HG02852 (cell line): ENCODE results near the gene SYNGR3.
"Not testable (repeated sequence)": the region's sequence is repeated elsewhere in the genome, so short reads cannot be mapped to it uniquely, and the experiment has no call there.

Experiments used
- ATAC-seq: cut with Tn5 transposase; IDR thresholded peaks from one replicate; pipeline ENCODE4 v1.9.1; 2021; ENCODE audit warnings: mild to moderate bottlenecking, moderate library complexity; ENCODE audit not compliant: unreplicated experiment

SYNGR3 gene

DNA sequence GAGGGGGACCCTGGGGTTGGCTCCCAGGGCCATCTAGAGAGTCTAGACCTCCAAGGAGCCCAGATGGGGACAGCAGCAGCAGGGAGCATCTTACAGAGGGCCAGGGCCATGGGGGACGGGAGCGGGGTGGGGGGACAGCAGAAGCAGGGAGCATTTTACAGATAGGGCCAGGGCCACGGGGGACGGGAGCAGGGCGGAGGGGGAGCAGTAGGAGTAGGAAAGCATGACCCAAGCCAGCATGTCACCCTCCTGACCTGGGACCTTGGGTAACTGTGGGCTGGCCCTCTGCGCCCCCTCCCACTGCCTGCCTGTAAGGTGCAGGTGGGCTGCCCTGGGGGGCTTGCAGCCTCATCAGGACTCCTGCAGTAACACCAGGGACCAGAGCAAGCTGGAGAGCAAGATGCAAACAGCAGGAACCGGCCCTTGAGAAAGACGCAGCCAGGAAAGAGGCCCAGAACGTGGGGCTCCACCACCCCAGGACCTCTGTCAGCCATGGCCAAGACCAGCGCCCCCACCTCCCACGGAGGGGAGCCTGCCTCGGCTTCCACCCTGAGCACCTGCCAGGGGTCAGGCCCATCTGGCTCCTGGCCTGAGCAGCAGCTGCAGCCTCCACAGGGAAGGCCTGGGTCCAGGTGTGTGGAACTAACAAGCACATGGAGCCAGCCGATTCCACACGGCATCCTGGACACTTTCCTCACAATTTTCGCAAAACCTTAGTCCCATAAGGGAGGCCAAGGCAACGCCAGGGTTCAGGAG is 17.5 kb downstream of the SYNGR3 start:
- no peak for ATAC-seq

DNA sequence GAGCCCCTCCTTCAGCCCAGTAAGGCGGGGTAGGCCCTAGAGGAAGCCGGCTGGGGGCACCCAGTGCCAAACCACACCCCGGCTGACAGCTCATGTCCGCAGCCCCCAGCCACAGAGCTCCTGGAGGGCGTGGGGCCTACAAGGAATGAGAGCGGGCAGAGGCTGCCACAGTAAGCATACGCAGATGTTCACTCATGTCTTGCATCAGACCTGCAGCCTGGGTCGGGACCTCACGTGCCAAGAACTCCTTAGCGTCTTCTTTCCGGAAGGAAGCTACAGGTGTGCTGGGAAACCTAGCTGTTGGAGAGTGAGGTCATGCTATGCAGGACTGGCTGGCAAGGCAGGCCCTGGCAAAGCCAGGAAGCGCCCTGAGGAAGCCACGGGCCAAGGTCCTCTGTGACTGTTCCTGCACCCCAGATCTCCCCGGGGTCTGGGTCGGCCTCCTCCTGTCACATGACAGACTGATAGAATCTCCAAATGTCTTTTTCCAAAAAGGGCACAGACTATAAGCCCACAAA is 18.3 kb downstream of the SYNGR3 start:
- ATAC-seq, result no peak

DNA sequence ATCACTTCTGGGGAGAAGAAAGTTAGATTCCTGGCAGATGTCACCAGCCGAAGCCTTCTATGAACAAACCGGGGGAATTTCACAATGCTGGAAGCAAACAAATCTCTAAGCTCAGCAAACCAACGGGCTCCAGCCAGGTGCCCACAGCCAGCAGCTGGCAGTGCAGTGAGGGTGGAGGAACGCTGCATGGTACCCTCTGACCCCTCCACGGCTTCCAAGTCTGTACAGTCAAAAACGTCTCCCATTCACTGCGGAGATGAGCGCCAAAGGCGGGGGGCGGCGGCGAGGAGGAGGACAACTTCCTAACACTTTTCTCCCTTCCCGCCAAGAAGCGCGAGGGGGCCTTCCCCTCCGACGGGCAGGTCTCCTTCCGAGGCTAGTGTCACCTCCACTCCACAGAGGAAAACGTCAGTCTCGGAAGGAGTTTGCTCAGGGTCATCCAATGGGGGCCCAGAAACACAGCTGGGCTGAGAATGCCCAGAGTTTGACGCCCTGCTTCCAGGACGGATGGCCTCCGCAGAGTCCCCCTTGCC is 18.9 kb downstream of the SYNGR3 start:
- ATAC-seq, result no peak

DNA sequence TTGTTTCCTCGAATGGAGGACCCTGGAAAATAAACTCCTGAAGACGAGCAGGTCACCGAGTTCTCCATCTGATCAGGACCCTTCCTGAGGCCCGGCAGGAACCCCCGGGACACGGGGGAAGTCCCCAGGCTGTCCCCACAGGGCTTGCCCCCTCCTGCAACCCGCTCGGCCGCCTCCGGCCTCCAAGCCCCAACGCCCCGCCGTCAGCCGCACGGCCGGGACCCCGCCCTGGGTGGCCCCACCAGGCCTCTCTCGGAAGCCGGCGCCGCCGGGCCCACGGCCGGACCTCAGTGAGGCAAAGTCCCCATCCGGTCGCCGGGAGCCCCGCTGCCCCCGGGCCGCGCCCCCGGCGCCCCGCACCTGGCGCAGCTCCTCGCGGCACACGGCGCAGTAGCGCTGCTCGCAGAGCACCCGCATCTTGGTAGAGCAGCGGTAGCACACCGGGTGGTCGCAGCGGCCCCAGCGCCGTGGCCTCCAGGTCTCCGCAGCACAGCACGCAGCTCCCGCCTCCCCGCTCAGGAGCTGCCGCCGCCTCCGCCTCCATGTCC is 19.5 kb downstream of the SYNGR3 start:
- ATAC-seq, result peak; percentile 42

DNA sequence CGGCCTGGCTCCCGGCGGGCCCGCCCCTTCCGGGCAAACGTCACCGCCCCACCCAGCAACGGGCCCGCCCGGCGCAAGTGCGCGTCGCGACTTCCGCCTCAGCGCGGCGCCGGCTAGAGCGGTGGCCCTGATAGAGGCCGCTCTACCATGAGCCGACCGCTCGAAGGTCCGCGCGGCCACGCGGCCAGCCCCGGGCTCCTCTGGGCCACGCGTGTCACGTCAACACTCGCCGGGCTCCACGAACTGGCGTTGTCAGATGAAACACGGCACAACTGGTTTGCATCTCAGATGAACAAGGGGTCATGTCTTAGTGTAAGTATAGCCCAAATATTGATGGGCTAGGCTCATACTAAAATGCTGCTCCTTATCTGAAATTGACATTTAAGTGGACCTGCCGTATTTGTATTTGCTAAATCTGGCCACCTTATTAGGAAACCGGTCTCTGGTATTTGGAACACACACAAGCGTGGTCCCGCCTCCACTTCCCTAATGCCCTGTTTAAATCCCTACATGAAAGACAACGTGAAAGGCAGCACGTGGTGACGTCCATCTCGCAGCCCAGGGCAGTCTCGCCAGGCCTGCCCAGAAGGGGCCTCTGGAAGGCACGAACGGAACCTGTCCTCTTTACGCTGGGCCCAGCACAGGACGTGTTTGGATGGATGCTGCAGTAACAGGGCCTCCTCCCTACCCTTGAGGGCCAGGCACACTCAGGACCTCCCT is 20.2 kb downstream of the SYNGR3 start, which contains the start of gene ZNF598:
Gene ZNF598, minus strand, starts transcription at position 31 of the 720 bp plus-strand sequence.
- peak; percentile 83 for ATAC-seq

DNA sequence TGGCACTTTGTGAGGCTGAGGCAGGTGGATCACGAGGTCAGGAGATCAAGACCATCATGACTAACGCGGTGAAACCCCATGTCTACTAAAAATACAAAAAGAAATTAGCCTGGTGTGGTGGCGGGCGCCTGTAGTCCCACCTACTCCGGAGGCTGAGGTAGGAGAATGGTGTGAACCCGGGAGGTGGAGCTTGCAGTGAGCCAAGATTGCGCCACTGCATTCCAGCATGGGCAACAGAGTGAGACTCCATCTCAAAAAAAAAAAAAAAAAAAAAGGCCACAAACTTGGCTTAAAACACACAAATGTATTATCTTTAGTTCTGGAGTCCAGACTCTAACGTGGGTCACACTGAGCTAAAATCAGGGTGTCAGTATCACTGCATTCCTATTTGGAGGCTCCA is 22.0 kb downstream of the SYNGR3 start:
- not testable (repeated sequence) for ATAC-seq

DNA sequence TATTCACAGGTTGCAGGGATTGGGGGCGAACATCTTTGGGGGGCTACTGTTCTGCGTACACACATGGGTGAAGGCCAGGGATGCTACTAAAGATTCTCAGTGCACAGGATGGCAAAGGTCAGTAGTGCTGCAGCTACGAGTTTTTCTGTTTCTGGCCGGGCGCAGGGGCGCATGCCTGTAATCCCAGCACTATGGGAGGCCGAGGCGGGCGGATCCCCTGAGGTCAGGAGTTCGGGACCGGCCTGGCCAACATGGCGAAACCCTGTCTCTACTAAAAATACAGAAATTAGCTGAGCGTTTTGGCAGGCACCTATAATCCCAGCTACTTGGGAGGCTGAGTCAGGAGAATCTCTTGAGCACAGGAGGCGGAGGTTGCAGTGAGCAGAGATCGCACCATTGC is 23.8 kb downstream of the SYNGR3 start:
- no peak for ATAC-seq

DNA sequence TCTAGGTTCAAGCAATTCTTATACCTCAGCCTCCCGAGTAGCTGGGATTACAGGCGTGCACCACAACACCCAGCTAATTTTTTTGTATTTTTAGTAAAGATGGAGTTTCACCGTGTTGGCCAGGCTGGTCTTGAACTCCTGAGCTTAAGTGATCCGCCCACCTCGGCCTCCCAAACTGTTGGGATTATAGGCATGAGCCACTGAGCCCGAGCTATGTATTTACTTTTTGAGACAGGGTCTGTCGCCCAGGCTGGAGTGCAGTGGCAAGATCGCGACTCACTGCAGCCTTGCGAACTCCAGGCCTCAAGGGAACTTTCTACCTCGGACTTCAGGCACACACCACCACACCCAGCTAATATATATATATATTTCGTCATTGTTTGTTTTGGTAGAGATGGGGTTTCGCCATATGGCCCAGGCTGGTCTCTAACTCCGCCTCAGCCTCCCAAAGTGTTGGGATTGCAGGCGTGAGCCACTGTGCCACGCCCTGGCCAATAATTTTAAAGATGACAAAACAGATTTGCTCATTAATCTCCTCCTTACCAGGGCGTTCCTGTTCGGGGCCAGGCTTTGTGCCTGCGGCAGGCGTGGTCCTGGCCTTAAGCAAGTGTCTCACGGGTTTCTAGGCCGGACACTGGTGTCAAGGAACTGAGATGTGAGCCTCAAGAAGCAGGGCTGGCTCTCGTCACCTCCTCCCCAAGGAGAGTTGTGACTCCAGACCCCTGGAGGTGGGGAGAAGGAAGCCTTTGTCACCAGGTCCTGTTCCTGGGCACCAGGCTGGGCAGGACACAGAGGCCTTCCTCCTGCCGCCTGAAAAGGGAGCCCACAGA is 25.6 kb downstream of the SYNGR3 start:
- ATAC-seq, result no peak

DNA sequence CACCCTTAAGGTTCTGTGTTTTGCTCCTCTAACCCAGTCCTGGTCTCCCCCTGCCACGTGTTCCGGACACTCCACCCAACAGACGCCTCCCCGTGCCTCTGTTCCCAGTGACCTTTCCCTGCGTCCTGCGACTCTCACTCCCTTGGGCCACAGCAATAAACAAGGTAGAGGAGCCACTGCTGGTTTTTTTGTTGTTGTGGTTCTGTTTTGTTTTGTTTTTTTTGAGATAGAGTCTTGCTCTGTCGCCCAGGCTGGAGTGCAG is 26.1 kb downstream of the SYNGR3 start:
- ATAC-seq, result no peak

DNA sequence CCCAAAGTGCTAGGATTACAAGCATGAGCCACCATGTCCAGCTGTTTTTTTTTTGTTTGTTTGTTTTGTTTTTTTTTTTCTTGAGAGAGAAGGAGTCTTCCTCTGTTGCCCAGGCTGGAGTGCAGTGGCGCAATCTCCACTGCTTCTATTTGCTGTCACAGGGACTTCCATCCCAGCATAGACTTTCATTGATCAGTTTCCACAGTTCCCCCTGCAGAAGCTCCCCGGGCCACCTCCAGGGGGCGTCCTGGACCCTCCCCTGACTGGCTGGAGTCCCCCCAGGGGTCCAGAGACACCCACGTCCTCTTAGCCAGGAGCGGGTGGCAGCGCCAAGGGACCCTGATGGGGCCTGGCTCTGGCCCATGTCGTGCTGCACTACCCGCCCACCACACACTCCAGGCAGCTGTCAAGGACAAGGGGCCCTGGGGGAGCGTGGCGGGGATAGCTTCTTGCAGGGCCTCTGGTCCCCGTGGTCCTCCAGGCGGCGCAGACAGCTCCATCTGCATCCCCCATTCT is 26.7 kb downstream of the SYNGR3 start:
- no peak for ATAC-seq

DNA sequence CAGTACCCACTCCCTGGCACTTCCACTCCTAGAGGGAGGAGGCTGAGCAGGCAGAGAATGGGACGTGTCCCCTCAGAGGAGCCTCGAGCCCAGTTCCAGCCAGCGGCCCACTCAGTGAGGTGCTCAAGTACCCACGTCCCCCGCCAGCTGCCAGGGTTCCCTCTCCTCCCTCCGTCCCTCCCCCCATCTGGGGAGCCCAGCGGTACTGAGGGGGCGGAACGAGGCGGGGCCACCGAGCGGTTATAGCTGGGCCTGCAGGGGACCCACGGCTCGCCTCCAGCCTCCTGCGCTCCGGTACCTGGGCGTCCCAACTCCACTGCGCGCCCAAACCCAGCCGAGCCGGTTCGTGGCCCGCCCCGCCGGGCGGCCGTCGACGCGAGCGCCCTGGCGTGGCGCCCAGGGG is 29.7 kb downstream of the SYNGR3 start, which contains the start of gene NPW:
Gene NPW, plus strand, starts transcription at position 268 of the 403 bp plus-strand sequence.
- no peak for ATAC-seq

DNA sequence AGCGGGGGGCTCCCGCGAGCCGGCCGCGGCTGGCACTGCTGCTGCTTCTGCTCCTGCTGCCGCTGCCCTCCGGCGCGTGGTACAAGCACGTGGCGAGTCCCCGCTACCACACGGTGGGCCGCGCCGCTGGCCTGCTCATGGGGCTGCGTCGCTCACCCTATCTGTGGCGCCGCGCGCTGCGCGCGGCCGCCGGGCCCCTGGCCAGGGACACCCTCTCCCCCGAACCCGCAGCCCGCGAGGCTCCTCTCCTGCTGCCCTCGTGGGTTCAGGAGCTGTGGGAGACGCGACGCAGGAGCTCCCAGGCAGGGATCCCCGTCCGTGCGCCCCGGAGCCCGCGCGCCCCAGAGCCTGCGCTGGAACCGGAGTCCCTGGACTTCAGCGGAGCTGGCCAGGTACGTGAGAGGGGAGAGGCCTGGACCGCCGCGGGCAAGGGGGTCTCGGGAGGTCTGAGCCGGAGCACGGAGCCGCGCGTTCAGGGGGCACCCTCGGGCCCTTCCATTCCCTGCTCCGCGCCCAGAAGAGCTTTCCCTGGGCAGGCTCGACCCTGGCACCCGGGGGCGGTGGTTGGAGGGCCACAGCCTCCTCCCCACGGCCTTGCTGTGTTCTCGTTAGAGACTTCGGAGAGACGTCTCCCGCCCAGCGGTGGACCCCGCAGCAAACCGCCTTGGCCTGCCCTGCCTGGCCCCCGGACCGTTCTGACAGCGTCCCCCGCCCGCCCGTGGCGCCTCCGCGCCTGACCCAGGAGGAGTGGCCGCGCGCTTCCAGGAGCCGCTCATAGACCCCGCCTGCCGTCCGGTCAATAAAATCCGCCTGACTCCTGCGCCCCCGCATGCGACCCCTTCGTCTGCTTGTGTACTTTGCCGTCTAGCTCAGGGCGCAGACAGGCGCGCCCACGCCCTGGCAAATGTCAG is 30.4 kb downstream of the SYNGR3 start:
- ATAC-seq, result no peak

DNA sequence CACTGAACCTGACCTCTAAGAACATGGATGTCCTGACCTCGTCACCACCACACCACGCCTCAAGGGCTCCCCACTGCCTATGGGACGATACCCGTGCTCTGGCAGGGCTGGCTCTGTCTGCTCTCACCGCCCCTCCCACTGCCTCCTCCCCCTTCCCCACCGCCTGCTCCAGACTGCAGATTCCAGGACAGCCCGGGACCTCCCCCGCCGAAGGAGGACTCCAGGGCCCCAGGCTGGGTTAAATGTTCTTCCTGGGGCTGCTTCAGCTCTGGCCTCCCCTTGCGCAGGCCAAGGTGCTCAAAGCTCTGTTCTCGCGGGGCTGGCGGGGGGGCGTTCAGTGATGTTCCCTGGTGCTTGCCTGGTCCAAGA is 32.9 kb downstream of the SYNGR3 start:
- no peak for ATAC-seq

DNA sequence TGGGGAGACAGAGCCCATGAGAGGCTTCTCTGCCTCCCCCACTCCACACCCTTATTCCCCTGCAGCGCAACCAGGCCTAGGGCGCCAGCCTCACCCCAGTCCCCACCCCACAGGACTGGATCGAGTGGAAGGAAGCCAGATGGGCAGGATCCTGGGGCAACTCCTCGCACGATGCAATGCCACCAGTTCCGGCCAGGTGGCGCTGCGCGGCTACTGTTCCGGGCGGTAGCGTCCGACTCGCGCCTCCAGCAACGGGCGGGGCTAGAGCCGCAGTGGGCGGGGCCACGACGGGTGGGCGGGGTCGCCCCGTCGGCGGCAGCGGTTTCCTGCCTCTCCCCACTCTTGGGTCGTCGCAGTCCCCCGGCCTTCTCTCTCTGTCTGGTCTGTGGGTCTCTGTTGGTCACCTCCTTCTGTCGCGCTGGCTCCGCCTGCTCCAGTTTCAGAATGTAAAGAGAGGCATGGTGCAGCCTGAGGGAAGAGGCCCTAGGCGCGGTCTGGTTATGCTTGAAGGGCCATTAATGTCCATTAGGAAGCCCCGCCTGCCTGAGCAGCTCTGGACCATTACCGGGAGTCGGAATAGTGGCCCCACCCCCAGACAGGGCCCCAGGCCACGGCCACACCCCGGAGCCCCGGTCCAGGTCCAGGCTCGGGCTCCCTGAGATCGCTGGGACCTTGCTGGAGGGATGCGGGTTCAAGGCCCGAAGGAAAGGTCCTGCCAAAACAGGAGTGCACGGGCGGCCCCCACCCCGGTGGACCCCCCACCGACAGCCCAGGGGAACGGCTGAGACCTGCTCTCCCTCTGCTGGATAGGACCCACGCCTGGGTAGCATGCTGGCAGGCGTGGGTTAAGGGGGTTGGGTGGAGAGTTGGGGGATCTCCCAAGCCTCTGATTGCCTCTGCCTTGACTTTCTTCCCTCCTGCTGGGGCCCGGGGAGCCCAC is 33.6 kb downstream of the SYNGR3 start:
- ATAC-seq, result no peak

DNA sequence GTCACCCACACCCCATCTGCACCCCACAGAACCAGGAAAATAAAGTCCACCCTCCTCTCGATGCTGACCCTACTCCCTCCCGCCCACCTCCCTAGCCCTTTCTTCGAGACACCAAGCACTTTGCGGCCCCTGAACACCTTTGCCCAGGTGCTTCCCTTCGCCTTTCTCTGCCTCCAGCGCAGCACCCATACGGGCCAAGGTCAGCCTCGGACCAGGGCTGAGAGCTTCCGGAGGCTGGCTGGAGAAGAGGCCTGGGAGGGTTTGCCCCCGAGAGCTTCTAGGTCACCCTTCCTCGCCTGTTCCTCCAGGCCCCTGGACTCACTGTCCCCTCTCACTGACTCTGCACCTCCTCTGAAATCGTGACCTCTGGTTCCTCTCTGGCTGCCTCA is 34.3 kb downstream of the SYNGR3 start:
- ATAC-seq, result no peak

DNA sequence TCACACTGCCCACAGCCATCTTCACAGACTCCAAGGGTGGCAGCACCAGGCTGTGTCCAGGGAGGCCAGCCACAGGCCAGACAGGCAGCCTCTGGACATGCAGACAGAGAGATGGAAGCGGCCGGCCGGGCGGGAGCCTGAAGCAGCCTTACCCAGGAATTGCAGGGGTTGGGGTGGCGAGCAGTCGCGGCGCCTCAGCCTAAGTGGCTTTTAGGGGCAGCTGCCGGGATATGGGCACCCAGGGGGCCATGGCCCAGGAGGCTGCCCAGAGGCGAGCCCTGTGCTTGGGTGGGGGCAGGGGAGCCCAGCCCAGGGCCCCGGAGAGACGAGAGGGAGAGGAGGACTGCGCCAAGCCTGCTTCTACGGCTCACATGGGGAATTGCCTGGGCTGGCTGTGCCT is 35.5 kb downstream of the SYNGR3 start:
- ATAC-seq, result no peak

DNA sequence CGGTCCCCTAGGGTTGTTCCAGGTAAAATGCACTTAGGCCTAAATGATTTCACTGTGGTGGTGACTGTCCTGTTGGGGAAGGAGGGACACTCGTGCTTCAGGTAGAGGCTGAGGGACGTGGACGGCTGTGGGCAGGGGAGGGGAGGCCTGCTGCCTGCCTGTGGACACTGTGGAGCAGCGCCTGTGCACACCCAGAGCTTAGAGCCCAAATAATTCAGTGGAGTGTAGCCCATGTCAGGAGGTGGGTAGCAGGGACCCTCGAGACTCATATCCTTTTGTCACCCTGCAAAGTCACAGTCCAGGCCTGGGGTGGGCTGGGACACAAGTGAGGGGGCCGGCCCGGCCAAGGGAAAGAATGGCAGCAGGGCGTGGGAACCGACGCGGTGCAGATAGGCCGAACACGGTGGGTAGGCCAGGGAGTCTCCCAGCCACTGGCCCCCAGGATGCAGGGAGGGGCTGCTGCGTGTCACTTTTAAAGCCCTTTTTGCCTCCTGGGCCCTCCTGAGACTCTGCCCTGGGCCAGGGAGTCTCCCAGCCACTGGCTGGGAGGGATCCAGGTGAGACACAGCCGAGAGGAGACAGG is 36.2 kb downstream of the SYNGR3 start:
- no peak for ATAC-seq

DNA sequence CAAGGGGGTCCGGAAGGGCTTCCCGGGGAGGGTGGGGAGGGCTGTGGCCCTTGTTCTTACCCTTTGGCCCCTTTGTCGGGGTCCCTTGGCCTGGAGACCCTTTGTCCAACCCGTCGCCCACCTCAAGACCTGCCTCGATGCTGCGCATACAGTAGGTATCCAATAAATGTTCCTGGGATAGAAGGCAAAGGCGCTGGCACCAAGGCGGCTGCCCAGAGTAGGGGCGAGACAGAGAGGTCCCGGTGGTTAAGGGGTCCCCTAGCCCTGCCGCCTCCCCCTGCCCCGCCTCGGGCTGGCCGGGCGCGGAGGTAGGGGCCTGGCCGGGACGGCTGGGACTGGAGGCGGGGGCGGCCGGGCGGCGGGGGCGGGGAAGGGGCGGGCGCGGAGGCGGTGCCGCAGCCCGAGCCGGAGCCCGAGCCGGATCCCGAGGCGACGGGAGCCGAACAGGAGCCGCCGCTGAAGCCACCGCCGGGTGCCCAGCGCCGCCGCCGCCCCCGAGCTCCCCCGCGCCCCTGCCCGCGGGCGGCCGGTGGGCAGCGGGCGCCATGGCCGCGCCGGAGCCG is 36.8 kb downstream of the SYNGR3 start, which contains the start of gene NHERF2:
Gene NHERF2, plus strand, starts transcription at position 442 of the 563 bp plus-strand sequence. Its CDS starts 104 bp downstream, at position 546.
- no peak for ATAC-seq
